Lung (tissue), 12 donors: ENCODE measurements around the gene CYB5R2. TPM values are rescaled to one million over a fixed set of nuclear protein-coding genes. Genes with fewer than 3 reads are reported as not detected.

Experiments
- ATAC-seq: fragments of 200-7000 bp; cut with Tn5 transposase; one replicate; pipeline ENCODE4 v1.9.1; 2020; ENCODE audit warnings: moderate number of reproducible peaks; ENCODE audit not compliant: insufficient read depth, low FRiP score
- DNase-seq, 3 donors: peaks; one replicate each; pipeline ENCODE4 v3.0.0-alpha.2; 2013 to 2017
- H3K27ac ChIP-seq, 2 donors: one replicate each; pipeline ENCODE4 v1.5.1; 2013; ENCODE audit warnings: mild to moderate bottlenecking in 2 of 2, moderate library complexity in 2 of 2, control low read depth in 1 of 2, inconsistent platforms in 1 of 2, low read depth in 1 of 2, low read length in 1 of 2
- H3K27me3 ChIP-seq, 3 donors: one replicate each; pipeline ENCODE4 v1.5.1; 2013; ENCODE audit warnings: low read length in 2 of 3; ENCODE audit not compliant: control insufficient read depth in 3 of 3, insufficient read depth in 3 of 3
- H3K36me3 ChIP-seq, 4 donors: one replicate each; pipeline ENCODE4 v1.5.1; 2013; ENCODE audit warnings: low read length in 4 of 4, mild to moderate bottlenecking in 1 of 4, moderate library complexity in 1 of 4; ENCODE audit not compliant: control insufficient read depth in 4 of 4, insufficient read depth in 4 of 4
- H3K4me1 ChIP-seq, 5 donors: one replicate each; pipeline ENCODE4 v1.5.1; 2013; ENCODE audit warnings: low read length in 5 of 5, mild to moderate bottlenecking in 2 of 5, moderate library complexity in 1 of 5; ENCODE audit not compliant: control insufficient read depth in 5 of 5, insufficient read depth in 5 of 5
- H3K4me3 ChIP-seq: one replicate; pipeline ENCODE4 v1.5.1; 2013; ENCODE audit warnings: mild to moderate bottlenecking, control low read depth, moderate library complexity
- H3K9ac ChIP-seq, 2 donors: one replicate each; pipeline ENCODE4 v1.5.1; 2013; ENCODE audit warnings: low read length in 2 of 2, control low read depth in 1 of 2; ENCODE audit not compliant: insufficient read depth in 1 of 2
- H3K9me3 ChIP-seq, 4 donors: one replicate each; pipeline ENCODE4 v1.5.1; 2013; ENCODE audit warnings: low read length in 3 of 4, mild to moderate bottlenecking in 1 of 4, moderate library complexity in 1 of 4; ENCODE audit not compliant: control insufficient read depth in 4 of 4, insufficient read depth in 3 of 4
- CTCF ChIP-seq: IDR thresholded peaks from 2 replicates; pipeline ENCODE4 v1.5.1; 2012; ENCODE audit warnings: mild to moderate bottlenecking; ENCODE audit errors: control extremely low read depth, extremely low read depth
- WGBS, 2 donors: extraction: QIAGEN DNeasy Blood & Tissue Kit; methylation state at CpG; one replicate each; pipeline ENCODE4 v1.1.7; 2013; 5-methylcytosine and 5-hydroxymethylcytosine counted together
- polyA plus RNA-seq, 2 donors: library from polyadenylated mRNA; stranded (reverse); fragments of 200-250 nt; gene quantifications; one replicate each; pipeline ENCODE4 v1.2.1, GENCODE V29; 2013
- total RNA-seq, 2 donors: library from RNA; depleted of rRNA in 1 of 2; stranded (reverse); fragments of >200 nt in 1 of 2; gene quantifications; one replicate each; pipeline ENCODE4 v1.2.1, GENCODE V29; 2014 to 2021
- donor health status: control.
- donor health status: control.
- donor health status: Bipolar disorder and iron deficiency.
- donor health status: healthy.
- donor health status: DM: yes; HTN: yes; CAD: no.

CYB5R2 gene
- total and polyA plus RNA-seq, 4 donors: 7.1 to 15.5 (median 13.7) TPM

GRCh38 chr11:7688238-7688826 lies 15.0 kb upstream of the CYB5R2 start:
- Histone ChIP-seq H3K4me3 (no peak overlapping the region), H3K36me3 (no peaks in the 10 kb centered on the region), H3K27ac (no peak overlapping the region), H3K9ac (no peak overlapping the region), H3K4me1 (peaks cover 0 to 4% (median 0%) of the 10 kb centered on the region in 5 donors), H3K9me3 (no peaks in the 10 kb centered on the region), H3K27me3 (no peaks in the 10 kb centered on the region)
- DNase-seq: peak; percentile 44 to 62 (median 59)
- ATAC-seq: no peak
- peak; percentile 36 for TF ChIP-seq CTCF
- 14 to 15% methylated on average over 4 of the region's 4 CpGs for WGBS, 2 donors

GRCh38 chr11:7687386-7687785 lies 14.1 kb upstream of the CYB5R2 start:
- Histone ChIP-seq H3K27ac (no peak overlapping the region), H3K9me3 (no peaks in the 10 kb centered on the region), H3K4me1 (peaks cover 0 to 2% (median 0%) of the 10 kb centered on the region in 5 donors), H3K4me3 (no peak overlapping the region), H3K9ac (no peak overlapping the region), H3K27me3 (no peaks in the 10 kb centered on the region), H3K36me3 (no peaks in the 10 kb centered on the region)
- ATAC-seq (no peak), DNase-seq (no peak)
- WGBS, 2 donors: 92 to 95% methylated on average over 1 of the region's 1 CpG
- TF ChIP-seq CTCF: no peak

- no peak for TF ChIP-seq CTCF
- no peak for DNase-seq
- Histone ChIP-seq H3K4me1 (no peaks in the 10 kb centered on the region), H3K4me3 (no peak overlapping the region), H3K9ac (no peak overlapping the region), H3K36me3 (no peaks in the 10 kb centered on the region), H3K9me3 (no peaks in the 10 kb centered on the region), H3K27me3 (no peaks in the 10 kb centered on the region), H3K27ac (no peak overlapping the region)
- ATAC-seq: no peak
- WGBS, 2 donors: 89 to 94% methylated on average over 4 of the region's 4 CpGs
Measured at GRCh38 chr11:7686761-7687160, 13.5 kb upstream of the CYB5R2 start.

- TF ChIP-seq CTCF: no peak
- H3K4me1 ChIP-seq: no peaks in the 10 kb centered on the region
- H3K36me3 ChIP-seq: no peaks in the 10 kb centered on the region
- no peak overlapping the region for H3K4me3 ChIP-seq
- H3K9me3 ChIP-seq: no peaks in the 10 kb centered on the region
- no peaks in the 10 kb centered on the region for H3K27me3 ChIP-seq
- no peak for ATAC-seq
- no peak overlapping the region for H3K27ac ChIP-seq
- no peak for DNase-seq
- no peak overlapping the region for H3K9ac ChIP-seq
- WGBS, 2 donors: 85 to 91% methylated on average over 2 of the region's 2 CpGs
Measured at GRCh38 chr11:7683571-7683970, 10.3 kb upstream of the CYB5R2 start.
